ENCODE data around the gene ACOT7.

ACOT7 gene

DNA sequence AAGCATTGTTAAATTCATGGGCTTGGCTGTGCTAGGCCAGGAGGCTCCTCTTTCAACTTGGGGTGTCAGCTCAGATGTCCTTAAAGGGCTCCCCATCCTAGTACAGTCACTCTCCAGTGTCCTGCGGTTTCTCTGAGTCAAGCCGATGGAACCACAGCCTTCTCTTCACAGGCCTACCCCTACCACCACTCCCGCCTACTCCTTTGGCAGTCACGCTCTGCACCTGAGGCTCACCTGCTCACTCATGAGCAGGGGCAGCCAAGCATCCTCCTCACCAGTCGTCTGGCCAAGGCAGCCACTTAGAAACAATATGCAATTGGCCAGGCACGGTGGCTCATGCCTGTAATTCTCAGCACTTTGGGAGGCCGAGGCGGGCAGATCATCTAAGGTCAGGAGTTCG is 3.6 kb downstream of the ACOT7 start:
- peaks cover 10 to 23% of the 10 kb centered on the region in 2 donors for H3K4me1 ChIP-seq (ENCODE audit: control insufficient read depth in 2 of 2, insufficient read depth in 1 of 2, low read depth in 1 of 2, low read length in 2 of 2)
- H3K27ac ChIP-seq (replicated peaks; ENCODE audit: low read length) = no peak overlapping the region
- peak overlapping the region; percentile 48 for H3K18ac ChIP-seq (ENCODE audit: low read length)
- WGBS, 2 donors (ENCODE audit: extremely low coverage in 2 of 2, insufficient read length in 2 of 2, insufficient replicate concordance in 1 of 2) = no CpG with 5 or more reads among the region's 9 CpGs
- H3K23ac ChIP-seq (ENCODE audit: low read depth, low read length, poor library complexity) = no peak overlapping the region
- H4K8ac ChIP-seq (ENCODE audit: low read depth, low read length) = peak overlapping the region; percentile 92
- no peaks in the 10 kb centered on the region for H3K27me3 ChIP-seq (ENCODE audit: control insufficient read depth in 3 of 3, insufficient read depth in 3 of 3, low read depth in 1 of 3, low read length in 3 of 3)
- H2BK5ac ChIP-seq (ENCODE audit: low read length) = no peak overlapping the region
- peak overlapping the region; percentile 81 for H2AK5ac ChIP-seq (ENCODE audit: low read depth, low read length)
- H3K4me2 ChIP-seq (ENCODE audit: insufficient read depth, low read length, poor library complexity, severe bottlenecking) = no peak overlapping the region
- H2BK120ac ChIP-seq (ENCODE audit: low read depth, low read length) = no peak overlapping the region
- no peak for DNase-seq (ENCODE audit: low spot score)
- peak overlapping the region; percentile 99 for H2BK12ac ChIP-seq (ENCODE audit: low read length)
- H3K4ac ChIP-seq (ENCODE audit: low read length) = no peak overlapping the region
- no peak overlapping the region for H4K91ac ChIP-seq (ENCODE audit: low read depth, low read length, poor library complexity)
- no peaks in the 10 kb centered on the region for H3K9me3 ChIP-seq (replicated peaks in 1 of 2; ENCODE audit: control insufficient read depth in 2 of 2, insufficient read depth in 1 of 2, low read depth in 1 of 2, low read length in 2 of 2)
- H3K79me1 ChIP-seq (ENCODE audit: low read depth, low read length) = peaks cover 19% of the 10 kb centered on the region
- H3K4me3 ChIP-seq (ENCODE audit: low read length in 2 of 2) = no peak overlapping the region
- no peak overlapping the region for H2AFZ ChIP-seq (ENCODE audit: low read length)
- H3K36me3 ChIP-seq (replicated peaks in 1 of 2; ENCODE audit: control insufficient read depth in 2 of 2, insufficient read depth in 2 of 2, low read length in 2 of 2) = peaks cover 4 to 6% of the 10 kb centered on the region in 2 donors
- no peak overlapping the region for H3K14ac ChIP-seq (ENCODE audit: low read length)
- no peak overlapping the region for H2BK15ac ChIP-seq (ENCODE audit: low read length)
- H3K9ac ChIP-seq (ENCODE audit: low read depth, low read length, poor library complexity) = no peak overlapping the region

DNA sequence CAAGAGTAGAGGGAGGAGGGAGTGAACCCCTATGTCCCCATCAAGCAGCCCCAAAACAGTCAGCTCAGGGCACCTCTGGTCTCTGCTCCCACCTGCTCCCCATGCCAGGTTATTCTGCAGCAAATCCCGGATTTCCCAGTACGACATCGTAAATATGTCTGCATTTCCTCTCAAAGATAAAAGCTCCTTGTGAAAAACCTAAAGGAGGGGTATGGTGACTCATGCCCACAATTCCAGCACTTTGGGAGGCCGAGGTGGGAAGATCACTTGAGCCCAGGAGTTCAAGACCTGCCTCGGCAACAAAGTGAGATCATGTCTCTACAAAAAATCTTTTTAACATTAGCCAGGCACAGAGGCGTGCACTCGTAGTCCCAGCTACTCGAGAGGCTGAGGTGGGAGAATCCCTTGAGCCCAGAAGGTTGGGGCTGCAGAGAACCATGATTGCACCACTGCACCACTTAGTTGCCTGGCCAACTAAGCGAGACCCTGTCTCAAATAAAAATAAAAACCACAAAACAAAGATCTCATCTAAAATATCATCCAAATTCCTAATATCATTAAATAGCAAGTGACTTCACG is 7.1 kb downstream of the ACOT7 start:
- H3K18ac ChIP-seq (ENCODE audit: low read length) = peak overlapping the region; percentile 95
- no peak overlapping the region for H4K91ac ChIP-seq (ENCODE audit: low read depth, low read length, poor library complexity)
- H3K27ac ChIP-seq (replicated peaks; ENCODE audit: low read length) = peak overlapping the region; percentile 28
- no peak overlapping the region for H2BK5ac ChIP-seq (ENCODE audit: low read length)
- peaks cover 10 to 18% of the 10 kb centered on the region in 2 donors for H3K4me1 ChIP-seq (ENCODE audit: control insufficient read depth in 2 of 2, insufficient read depth in 1 of 2, low read depth in 1 of 2, low read length in 2 of 2)
- H2AK5ac ChIP-seq (ENCODE audit: low read depth, low read length) = peak overlapping the region; percentile 99
- no peak for DNase-seq (ENCODE audit: low spot score)
- H3K79me1 ChIP-seq (ENCODE audit: low read depth, low read length) = peaks cover 19% of the 10 kb centered on the region
- no peak overlapping the region for H4K8ac ChIP-seq (ENCODE audit: low read depth, low read length)
- peaks cover 4 to 6% of the 10 kb centered on the region in 2 donors for H3K36me3 ChIP-seq (replicated peaks in 1 of 2; ENCODE audit: control insufficient read depth in 2 of 2, insufficient read depth in 2 of 2, low read length in 2 of 2)
- H3K23ac ChIP-seq (ENCODE audit: low read depth, low read length, poor library complexity) = no peak overlapping the region
- no peak overlapping the region for H3K4ac ChIP-seq (ENCODE audit: low read length)
- no peak overlapping the region for H3K4me2 ChIP-seq (ENCODE audit: insufficient read depth, low read length, poor library complexity, severe bottlenecking)
- H3K4me3 ChIP-seq (ENCODE audit: low read length in 2 of 2) = no peak overlapping the region
- no peak overlapping the region for H3K14ac ChIP-seq (ENCODE audit: low read length)
- no CpG with 5 or more reads among the region's 10 CpGs for WGBS, 2 donors (ENCODE audit: extremely low coverage in 2 of 2, insufficient read length in 2 of 2, insufficient replicate concordance in 1 of 2)
- H2AFZ ChIP-seq (ENCODE audit: low read length) = no peak overlapping the region
- no peaks in the 10 kb centered on the region for H3K27me3 ChIP-seq (ENCODE audit: control insufficient read depth in 3 of 3, insufficient read depth in 3 of 3, low read depth in 1 of 3, low read length in 3 of 3)
- no peak overlapping the region for H3K9ac ChIP-seq (ENCODE audit: low read depth, low read length, poor library complexity)
- no peak overlapping the region for H2BK12ac ChIP-seq (ENCODE audit: low read length)
- peak overlapping the region; percentile 68 for H2BK120ac ChIP-seq (ENCODE audit: low read depth, low read length)
- peaks cover 0 to 7% of the 10 kb centered on the region in 2 donors for H3K9me3 ChIP-seq (replicated peaks in 1 of 2; ENCODE audit: control insufficient read depth in 2 of 2, insufficient read depth in 1 of 2, low read depth in 1 of 2, low read length in 2 of 2)
- no peak overlapping the region for H2BK15ac ChIP-seq (ENCODE audit: low read length)

DNA sequence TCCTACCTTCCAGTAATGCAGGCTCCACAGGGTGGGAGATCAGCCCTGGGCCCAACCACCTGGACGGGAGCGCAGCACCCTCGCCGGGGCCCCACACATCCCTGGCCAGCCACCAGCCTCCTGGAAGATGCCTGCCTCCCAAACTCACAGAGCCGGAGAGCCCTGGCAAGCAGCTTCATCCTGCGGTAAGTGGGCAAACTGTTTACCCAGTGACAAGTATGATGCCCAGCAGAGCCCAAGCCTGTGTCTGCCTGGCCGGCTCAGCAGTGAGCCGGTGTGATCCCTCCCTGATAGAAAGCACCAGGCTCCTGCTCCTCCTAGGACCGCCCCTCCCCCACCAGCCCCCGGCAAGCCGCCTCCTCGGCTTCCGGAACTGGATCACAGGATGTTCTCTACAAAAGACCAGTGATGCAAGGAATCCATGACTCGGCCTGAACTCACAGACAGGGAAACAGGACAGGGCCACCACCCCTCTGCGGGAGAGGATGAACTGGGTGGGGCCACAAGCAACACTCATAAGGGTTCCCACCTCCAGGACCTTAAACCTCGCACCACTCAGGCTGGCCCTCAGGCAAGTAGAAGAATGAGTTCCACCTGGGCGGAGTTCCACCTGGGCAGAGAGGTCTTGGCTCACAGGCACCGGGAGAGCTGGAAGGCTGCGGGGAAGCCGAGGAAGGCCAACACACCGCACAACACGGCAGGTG is 7.9 kb downstream of the ACOT7 start:
- no peak overlapping the region for H3K4me3 ChIP-seq (ENCODE audit: low read length in 2 of 2)
- peaks cover 0 to 8% of the 10 kb centered on the region in 2 donors for H3K9me3 ChIP-seq (replicated peaks in 1 of 2; ENCODE audit: control insufficient read depth in 2 of 2, insufficient read depth in 1 of 2, low read depth in 1 of 2, low read length in 2 of 2)
- H2BK120ac ChIP-seq (ENCODE audit: low read depth, low read length) = peak overlapping the region; percentile 68
- H2AK5ac ChIP-seq (ENCODE audit: low read depth, low read length) = peak overlapping the region; percentile 99
- peak overlapping the region; percentile 69 for H3K27ac ChIP-seq (replicated peaks; ENCODE audit: low read length)
- H3K4me1 ChIP-seq (ENCODE audit: control insufficient read depth in 2 of 2, insufficient read depth in 1 of 2, low read depth in 1 of 2, low read length in 2 of 2) = peaks cover 10 to 18% of the 10 kb centered on the region in 2 donors
- peak overlapping the region; percentile 95 for H3K18ac ChIP-seq (ENCODE audit: low read length)
- H3K79me1 ChIP-seq (ENCODE audit: low read depth, low read length) = peaks cover 19% of the 10 kb centered on the region
- WGBS, 2 donors (ENCODE audit: extremely low coverage in 2 of 2, insufficient read length in 2 of 2, insufficient replicate concordance in 1 of 2) = no CpG with 5 or more reads among the region's 22 CpGs
- H2BK15ac ChIP-seq (ENCODE audit: low read length) = peak overlapping the region; percentile 67
- H3K9ac ChIP-seq (ENCODE audit: low read depth, low read length, poor library complexity) = peak overlapping the region; percentile 74
- peaks cover 4 to 6% of the 10 kb centered on the region in 2 donors for H3K36me3 ChIP-seq (replicated peaks in 1 of 2; ENCODE audit: control insufficient read depth in 2 of 2, insufficient read depth in 2 of 2, low read length in 2 of 2)
- H2AFZ ChIP-seq (ENCODE audit: low read length) = peak overlapping the region; percentile 59
- no peak overlapping the region for H4K91ac ChIP-seq (ENCODE audit: low read depth, low read length, poor library complexity)
- peak overlapping the region; percentile 67 for H3K4ac ChIP-seq (ENCODE audit: low read length)
- peak overlapping the region; percentile 71 for H3K14ac ChIP-seq (ENCODE audit: low read length)
- H4K8ac ChIP-seq (ENCODE audit: low read depth, low read length) = peak overlapping the region; percentile 29
- peak overlapping the region; percentile 88 for H2BK5ac ChIP-seq (ENCODE audit: low read length)
- H3K27me3 ChIP-seq (ENCODE audit: control insufficient read depth in 3 of 3, insufficient read depth in 3 of 3, low read depth in 1 of 3, low read length in 3 of 3) = no peaks in the 10 kb centered on the region
- peak overlapping the region; percentile 31 for H3K4me2 ChIP-seq (ENCODE audit: insufficient read depth, low read length, poor library complexity, severe bottlenecking)
- no peak for DNase-seq (ENCODE audit: low spot score)
- H3K23ac ChIP-seq (ENCODE audit: low read depth, low read length, poor library complexity) = peak overlapping the region; percentile 89
- H2BK12ac ChIP-seq (ENCODE audit: low read length) = peak overlapping the region; percentile 63

DNA sequence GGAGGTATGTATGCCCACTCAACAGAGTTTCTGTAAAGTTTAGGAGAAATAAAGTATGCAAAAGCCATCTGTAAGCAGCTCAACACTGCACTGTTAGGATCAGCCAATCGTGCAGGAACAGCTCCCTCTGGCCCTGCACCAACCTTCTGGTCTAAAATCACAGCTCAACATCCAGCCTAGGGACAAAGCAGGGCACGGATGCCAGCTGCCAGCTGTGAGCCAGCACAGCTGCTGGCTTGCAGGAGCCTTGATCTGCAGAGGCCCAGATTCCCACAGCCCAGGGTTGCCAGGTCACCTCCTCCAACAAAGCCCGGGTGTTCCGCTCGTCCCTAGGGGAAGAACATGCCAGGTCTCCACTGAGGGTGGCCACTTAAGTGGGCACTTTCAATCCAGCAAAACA is 8.6 kb downstream of the ACOT7 start:
- DNase-seq (ENCODE audit: low spot score) = no peak
- no peak overlapping the region for H3K4me3 ChIP-seq (ENCODE audit: low read length in 2 of 2)
- H2AFZ ChIP-seq (ENCODE audit: low read length) = no peak overlapping the region
- H3K4ac ChIP-seq (ENCODE audit: low read length) = peak overlapping the region; percentile 67
- peak overlapping the region; percentile 74 for H3K9ac ChIP-seq (ENCODE audit: low read depth, low read length, poor library complexity)
- peak overlapping the region; percentile 68 for H2BK120ac ChIP-seq (ENCODE audit: low read depth, low read length)
- no CpG with 5 or more reads among the region's 5 CpGs for WGBS, 2 donors (ENCODE audit: extremely low coverage in 2 of 2, insufficient read length in 2 of 2, insufficient replicate concordance in 1 of 2)
- peaks cover 16% of the 10 kb centered on the region for H3K79me1 ChIP-seq (ENCODE audit: low read depth, low read length)
- H3K23ac ChIP-seq (ENCODE audit: low read depth, low read length, poor library complexity) = no peak overlapping the region
- H3K27me3 ChIP-seq (ENCODE audit: control insufficient read depth in 3 of 3, insufficient read depth in 3 of 3, low read depth in 1 of 3, low read length in 3 of 3) = no peaks in the 10 kb centered on the region
- no peak overlapping the region for H2BK12ac ChIP-seq (ENCODE audit: low read length)
- H2BK15ac ChIP-seq (ENCODE audit: low read length) = no peak overlapping the region
- H2BK5ac ChIP-seq (ENCODE audit: low read length) = peak overlapping the region; percentile 88
- H3K4me2 ChIP-seq (ENCODE audit: insufficient read depth, low read length, poor library complexity, severe bottlenecking) = no peak overlapping the region
- no peak overlapping the region for H3K27ac ChIP-seq (replicated peaks; ENCODE audit: low read length)
- H3K4me1 ChIP-seq (ENCODE audit: control insufficient read depth in 2 of 2, insufficient read depth in 1 of 2, low read depth in 1 of 2, low read length in 2 of 2) = peaks cover 10 to 17% of the 10 kb centered on the region in 2 donors
- H3K36me3 ChIP-seq (replicated peaks in 1 of 2; ENCODE audit: control insufficient read depth in 2 of 2, insufficient read depth in 2 of 2, low read length in 2 of 2) = peaks cover 3 to 4% of the 10 kb centered on the region in 2 donors
- peak overlapping the region; percentile 95 for H3K18ac ChIP-seq (ENCODE audit: low read length)
- H3K9me3 ChIP-seq (replicated peaks in 1 of 2; ENCODE audit: control insufficient read depth in 2 of 2, insufficient read depth in 1 of 2, low read depth in 1 of 2, low read length in 2 of 2) = peaks cover 0 to 14% of the 10 kb centered on the region in 2 donors
- H4K91ac ChIP-seq (ENCODE audit: low read depth, low read length, poor library complexity) = no peak overlapping the region
- H3K14ac ChIP-seq (ENCODE audit: low read length) = no peak overlapping the region
- H4K8ac ChIP-seq (ENCODE audit: low read depth, low read length) = no peak overlapping the region
- peak overlapping the region; percentile 99 for H2AK5ac ChIP-seq (ENCODE audit: low read depth, low read length)

Data from neuronal stem cell (in vitro differentiated cells).